ENCODE data around the gene SLC5A9.

DNA sequence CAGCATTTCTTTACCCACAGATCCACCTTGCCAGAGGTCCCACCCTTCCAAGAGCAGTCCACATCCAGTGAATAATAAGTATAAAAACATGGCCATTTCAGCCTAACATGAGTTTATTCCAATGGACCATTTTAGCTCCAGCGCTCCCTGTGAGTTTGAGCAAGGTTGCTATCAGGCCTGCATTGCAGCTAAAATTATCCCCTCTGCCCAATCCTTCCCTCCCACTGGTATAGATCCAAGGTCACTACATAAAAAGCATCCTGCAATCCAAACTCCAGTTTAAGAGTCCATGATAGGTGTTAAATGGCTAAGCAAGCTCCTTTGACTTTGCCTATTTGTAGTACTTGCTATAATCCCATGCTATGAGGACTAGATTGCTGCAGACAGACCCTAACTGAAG lies 35.6 kb downstream of the SLC5A9 start:
- TF ChIP-seq ZNF720 (CRISPR knock-in tag; IDR thresholded peaks at IDR 0.05) (no peak), AKAP8 (CRISPR knock-in tag; IDR thresholded peaks at IDR 0.05) (no peak), HOXA7 (CRISPR knock-in tag; IDR thresholded peaks at IDR 0.05) (no peak), ARNTL (CRISPR knock-in tag; IDR thresholded peaks at IDR 0.05) (no peak), CREB1 (IDR thresholded peaks at IDR 0.05) (no peak), CREB1 (CRISPR knock-in tag; IDR thresholded peaks at IDR 0.05) (no peak)
- TF ChIP-seq, protein P1, sequence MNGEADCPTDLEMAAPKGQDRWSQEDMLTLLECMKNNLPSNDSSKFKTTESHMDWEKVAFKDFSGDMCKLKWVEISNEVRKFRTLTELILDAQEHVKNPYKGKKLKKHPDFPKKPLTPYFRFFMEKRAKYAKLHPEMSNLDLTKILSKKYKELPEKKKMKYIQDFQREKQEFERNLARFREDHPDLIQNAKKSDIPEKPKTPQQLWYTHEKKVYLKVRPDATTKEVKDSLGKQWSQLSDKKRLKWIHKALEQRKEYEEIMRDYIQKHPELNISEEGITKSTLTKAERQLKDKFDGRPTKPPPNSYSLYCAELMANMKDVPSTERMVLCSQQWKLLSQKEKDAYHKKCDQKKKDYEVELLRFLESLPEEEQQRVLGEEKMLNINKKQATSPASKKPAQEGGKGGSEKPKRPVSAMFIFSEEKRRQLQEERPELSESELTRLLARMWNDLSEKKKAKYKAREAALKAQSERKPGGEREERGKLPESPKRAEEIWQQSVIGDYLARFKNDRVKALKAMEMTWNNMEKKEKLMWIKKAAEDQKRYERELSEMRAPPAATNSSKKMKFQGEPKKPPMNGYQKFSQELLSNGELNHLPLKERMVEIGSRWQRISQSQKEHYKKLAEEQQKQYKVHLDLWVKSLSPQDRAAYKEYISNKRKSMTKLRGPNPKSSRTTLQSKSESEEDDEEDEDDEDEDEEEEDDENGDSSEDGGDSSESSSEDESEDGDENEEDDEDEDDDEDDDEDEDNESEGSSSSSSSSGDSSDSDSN (CRISPR knock-in tag; IDR thresholded peaks at IDR 0.05): no peak
